HG03457 (cell line): ENCODE measurements around the gene PDGFD.

Experiments used
- ATAC-seq: cut with Tn5 transposase; IDR thresholded peaks from one replicate; pipeline ENCODE4 v1.9.1; 2021; ENCODE audit warnings: moderate number of reproducible peaks; ENCODE audit not compliant: unreplicated experiment

Gene PDGFD

GRCh38 chr11:104146421-104146820 is 17.5 kb downstream of the PDGFD start:
- ATAC-seq, result no peak

GRCh38 chr11:104145062-104145461 is 18.9 kb downstream of the PDGFD start:
- no peak for ATAC-seq

GRCh38 chr11:104142698-104143097 is 21.2 kb downstream of the PDGFD start:
- ATAC-seq, result no peak

GRCh38 chr11:104136861-104137260 is 27.1 kb downstream of the PDGFD start:
- ATAC-seq, result no peak

- ATAC-seq, result no peak
Observed at GRCh38 chr11:104134745-104135144, 29.2 kb downstream of the PDGFD start.

- ATAC-seq, result no peak
Observed at GRCh38 chr11:104130161-104130560, 33.8 kb downstream of the PDGFD start.

- ATAC-seq, result no peak
Observed at GRCh38 chr11:104129145-104129544, 34.8 kb downstream of the PDGFD start.

- no peak for ATAC-seq
Observed at GRCh38 chr11:104127828-104128227, 36.1 kb downstream of the PDGFD start.

GRCh38 chr11:104126464-104126863 is 37.5 kb downstream of the PDGFD start:
- no peak for ATAC-seq

GRCh38 chr11:104124979-104125378 is 39.0 kb downstream of the PDGFD start:
- peak; percentile 82 for ATAC-seq

- ATAC-seq, result no peak
Observed at GRCh38 chr11:104122836-104123235, 41.1 kb downstream of the PDGFD start.

GRCh38 chr11:104122011-104122635 is 41.8 kb downstream of the PDGFD start:
- no peak for ATAC-seq

GRCh38 chr11:104120493-104121137 is 43.3 kb downstream of the PDGFD start:
- ATAC-seq, result no peak

GRCh38 chr11:104118105-104118744 is 45.7 kb downstream of the PDGFD start:
- ATAC-seq, result no peak

GRCh38 chr11:104113541-104113940 is 50.4 kb downstream of the PDGFD start:
- no peak for ATAC-seq

- no peak for ATAC-seq
Observed at GRCh38 chr11:104106136-104106754, 57.7 kb downstream of the PDGFD start.

- no peak for ATAC-seq
Observed at GRCh38 chr11:104105155-104105554, 58.8 kb downstream of the PDGFD start.

GRCh38 chr11:104104664-104105063 is 59.3 kb downstream of the PDGFD start:
- ATAC-seq, result no peak

- no peak for ATAC-seq
Observed at GRCh38 chr11:104104201-104104600, 59.7 kb downstream of the PDGFD start.

GRCh38 chr11:104098555-104098954 is 65.4 kb downstream of the PDGFD start:
- ATAC-seq, result no peak

- ATAC-seq, result peak; percentile 63
Observed at GRCh38 chr11:104098132-104098531, 65.8 kb downstream of the PDGFD start.

GRCh38 chr11:104096900-104097299 is 67.0 kb downstream of the PDGFD start:
- no peak for ATAC-seq
